Left forelimb (tissue), 1 donor: ENCODE results near the gene GPR132.

Experiments used
- DNase-seq: peaks from one replicate; pipeline ENCODE4 v3.0.0-alpha.2; 2018; ENCODE audit warnings: low spot score

GPR132 gene

DNA sequence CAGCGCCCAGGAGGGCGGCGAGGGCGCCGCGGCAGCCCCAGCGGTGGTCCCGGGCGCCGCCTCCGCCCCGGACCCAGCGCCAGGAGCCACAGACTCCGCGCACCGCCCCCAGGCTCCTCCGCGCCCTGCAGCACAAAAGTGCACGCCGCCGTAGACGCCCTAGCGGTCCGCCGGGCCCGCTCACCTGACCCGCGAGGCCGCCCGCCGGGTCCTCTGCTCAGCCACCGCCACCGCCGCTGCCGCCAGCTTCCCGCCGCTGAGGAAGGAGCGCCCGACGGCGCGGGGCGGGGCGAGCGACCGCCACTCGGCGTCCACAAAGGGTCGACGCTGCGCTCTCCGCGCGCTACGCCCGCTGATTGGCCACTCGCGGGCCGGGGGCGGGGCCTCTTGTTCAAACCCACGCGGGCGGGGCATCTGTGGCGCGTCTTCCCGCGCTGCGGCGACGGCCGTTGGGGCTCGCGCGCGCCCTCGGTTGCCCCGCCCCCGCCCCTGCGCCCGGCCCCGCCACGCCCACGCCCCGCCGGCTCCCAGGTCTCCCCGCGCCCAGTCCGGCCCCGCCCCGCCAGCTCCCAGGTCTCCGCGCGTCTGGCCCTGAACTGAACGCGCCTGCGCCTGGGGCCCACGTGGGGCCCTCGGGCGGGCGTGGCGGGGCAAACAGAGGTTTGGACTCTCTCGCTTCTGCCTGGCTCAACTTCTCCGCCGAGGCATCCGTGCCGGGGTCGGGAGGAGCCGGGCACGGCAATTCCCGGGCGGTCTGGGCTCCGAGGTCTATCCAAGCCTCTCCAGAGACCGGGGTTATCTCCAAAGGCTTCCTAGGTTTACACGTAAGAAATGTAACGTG is 44.2 kb downstream of the GPR132 start, which contains the start of gene CDCA4:
Gene CDCA4, minus strand, starts transcription at position 269 of the 841 bp plus-strand sequence. CDS start 9,154 bp downstream, outside the sequence.
- DNase-seq = peak; percentile 99

DNA sequence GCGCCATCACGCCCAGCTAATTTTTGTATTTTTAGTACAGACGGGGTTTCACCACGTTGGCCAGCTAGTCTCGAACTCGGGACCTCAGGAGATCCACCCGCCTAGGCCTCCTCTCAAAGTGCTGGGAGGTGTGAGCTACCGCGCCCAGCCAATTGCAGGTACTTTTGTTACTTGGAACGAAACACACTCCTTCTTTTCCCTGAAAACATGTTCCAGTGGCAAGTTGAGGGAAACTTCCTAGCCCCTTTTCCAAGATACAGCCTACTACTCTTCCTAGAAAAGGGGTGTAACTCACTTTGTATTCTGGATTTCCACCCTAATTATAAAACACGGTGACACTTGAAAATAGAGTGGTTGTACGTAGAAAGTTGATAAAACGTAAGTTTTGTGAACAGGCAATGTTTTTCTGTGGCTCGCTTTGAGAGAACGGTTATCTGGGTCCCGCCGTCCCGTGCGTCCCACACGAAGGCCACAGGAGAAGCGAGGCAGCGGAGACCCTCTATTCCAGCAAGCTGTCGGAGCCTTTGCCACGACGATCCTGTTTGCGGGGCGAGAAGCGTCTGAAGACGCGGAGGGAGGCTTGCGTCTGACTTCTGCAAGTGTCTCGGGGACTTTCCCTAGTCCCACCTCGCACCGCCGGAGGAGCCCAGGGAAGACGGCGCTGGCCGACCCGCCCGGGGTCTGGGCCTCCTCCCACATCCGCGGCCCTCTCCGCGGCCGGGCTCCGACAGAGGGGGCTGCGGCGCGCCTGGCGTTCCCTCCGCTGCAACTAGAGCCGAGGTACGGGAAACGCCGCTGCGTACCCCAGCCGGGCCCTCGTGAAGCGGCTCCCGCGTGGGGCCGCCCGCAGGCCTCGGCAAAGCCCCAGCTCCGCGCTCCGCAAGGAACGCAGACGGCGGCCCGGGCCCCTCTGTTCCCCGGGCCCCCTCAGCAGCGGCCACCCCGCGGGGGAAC is 45.1 kb downstream of the GPR132 start:
- DNase-seq = peak; percentile 77

DNA sequence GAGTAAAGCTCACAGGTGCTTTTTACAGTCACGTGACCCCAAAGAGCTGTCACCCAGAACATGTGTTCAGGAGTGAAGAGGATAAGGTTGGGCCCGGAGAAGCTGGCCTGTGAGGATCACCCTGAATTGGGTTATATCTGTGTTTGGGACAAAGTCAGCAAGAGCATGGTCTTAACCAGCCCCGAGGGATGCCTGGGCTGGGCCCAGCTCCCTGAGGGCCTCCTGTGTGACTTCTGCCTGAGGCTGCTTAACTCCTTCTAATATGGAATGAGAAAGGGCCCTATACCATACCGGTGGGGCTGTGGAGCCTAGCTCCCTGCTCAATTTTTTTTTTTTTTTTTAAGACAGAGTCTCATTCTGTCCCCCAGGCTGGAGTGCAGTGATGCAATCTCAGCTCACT is 46.8 kb downstream of the GPR132 start:
- DNase-seq = no peak

DNA sequence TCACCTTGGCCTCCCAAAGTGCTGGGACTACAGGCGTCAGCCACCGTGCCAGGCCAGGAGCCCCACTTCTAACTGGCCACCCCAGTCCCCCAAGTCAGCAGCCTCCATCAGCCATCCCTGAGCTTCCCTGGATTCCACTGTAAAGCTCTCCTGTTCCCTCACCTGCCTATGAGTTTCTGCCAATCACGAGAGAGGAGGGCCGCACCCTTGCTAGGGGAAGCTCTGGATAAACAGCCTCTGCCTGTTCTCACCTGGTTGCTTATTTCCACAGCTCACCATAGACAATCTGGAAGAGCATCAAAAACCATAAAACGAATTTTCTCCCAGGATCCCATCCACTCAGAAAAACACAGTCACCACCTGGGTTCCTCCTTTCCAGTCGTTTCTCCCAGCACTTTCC is 49.3 kb downstream of the GPR132 start:
- no peak for DNase-seq

DNA sequence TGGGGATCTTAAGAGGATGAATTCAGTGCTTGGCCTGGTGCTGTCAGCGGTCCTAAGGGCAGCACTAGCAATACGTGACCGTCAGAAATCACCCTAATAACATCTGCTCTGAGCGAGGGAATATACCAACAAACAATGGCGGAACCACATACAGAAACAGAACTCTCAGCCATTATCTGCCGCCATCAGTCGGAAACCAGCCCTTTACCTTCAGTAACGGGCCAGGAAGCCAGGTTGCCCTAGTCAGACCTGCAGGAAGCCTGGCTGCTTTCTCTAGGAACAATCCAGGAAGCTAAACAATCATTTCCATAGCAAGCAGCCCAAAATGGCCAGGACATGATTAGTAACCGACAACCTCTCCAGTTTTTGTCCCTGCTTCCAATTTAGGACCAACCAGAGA is 50.0 kb downstream of the GPR132 start:
- DNase-seq = no peak

DNA sequence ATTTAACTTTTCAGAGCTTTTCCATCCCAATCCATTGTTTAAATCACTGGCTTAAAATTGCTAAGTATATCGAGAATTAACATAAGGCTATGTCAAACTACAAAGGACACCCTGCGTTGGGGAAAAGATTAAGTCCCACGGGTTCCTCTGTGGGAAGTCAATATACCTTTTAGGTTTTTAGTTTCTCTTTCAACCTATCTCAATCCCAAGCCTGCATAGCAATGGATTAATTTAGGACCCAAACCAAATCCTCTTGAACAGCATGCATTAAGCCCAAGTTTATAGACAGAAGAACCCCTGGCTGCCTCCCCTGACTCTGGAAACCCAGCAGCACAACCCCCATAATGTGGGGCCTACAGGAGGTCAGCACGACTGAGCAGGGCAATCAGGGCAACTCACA is 50.6 kb downstream of the GPR132 start:
- no peak for DNase-seq

DNA sequence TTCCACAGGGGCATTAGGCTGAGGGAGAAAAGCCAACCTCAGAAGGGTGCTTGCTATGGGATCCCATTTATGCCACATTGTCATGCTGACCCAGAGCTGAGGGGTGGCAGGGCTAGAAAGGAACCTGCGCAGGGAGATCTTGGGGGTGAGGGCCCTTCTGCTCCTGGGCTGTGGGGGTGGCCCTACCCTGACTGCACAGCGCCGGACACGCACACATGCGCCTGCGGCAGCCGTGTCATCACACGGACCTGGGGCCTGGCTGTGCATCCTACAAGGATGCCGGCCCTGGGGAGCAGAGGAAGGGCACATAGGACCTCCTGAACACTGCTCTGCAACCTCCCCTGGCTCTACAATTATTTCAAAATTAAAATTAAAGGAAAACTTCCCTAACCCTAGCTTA is 51.2 kb downstream of the GPR132 start:
- no peak for DNase-seq

DNA sequence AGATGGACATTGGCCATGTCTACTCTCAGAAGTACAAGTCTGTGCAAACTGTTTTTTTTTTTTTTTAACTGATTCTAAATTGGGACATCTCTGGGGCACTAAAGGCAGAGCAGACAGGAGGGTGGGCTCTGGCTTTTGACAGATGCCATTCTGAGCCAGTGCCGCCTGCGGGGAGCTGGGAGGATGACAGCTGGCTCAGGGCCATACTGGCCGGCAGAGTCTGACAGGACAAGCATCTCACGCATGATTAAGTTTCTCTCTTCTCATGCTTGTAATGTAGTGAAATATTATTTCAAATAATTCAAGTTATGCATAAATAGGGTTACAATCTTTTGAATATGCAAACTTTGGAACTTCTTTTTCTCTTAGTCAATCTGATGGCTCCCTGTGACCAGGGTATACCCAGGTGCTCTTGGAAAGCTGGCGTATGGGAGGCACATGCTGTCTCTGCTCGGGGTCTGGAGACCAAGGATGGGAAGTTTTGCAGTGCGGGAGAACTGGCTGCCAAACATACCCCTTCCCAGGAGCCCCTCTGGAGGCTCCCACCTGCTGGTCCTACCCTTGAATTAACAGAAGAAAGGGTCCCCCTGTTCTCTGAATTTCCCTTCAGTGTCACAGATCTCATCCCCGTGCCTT is 52.0 kb downstream of the GPR132 start:
- DNase-seq = no peak

DNA sequence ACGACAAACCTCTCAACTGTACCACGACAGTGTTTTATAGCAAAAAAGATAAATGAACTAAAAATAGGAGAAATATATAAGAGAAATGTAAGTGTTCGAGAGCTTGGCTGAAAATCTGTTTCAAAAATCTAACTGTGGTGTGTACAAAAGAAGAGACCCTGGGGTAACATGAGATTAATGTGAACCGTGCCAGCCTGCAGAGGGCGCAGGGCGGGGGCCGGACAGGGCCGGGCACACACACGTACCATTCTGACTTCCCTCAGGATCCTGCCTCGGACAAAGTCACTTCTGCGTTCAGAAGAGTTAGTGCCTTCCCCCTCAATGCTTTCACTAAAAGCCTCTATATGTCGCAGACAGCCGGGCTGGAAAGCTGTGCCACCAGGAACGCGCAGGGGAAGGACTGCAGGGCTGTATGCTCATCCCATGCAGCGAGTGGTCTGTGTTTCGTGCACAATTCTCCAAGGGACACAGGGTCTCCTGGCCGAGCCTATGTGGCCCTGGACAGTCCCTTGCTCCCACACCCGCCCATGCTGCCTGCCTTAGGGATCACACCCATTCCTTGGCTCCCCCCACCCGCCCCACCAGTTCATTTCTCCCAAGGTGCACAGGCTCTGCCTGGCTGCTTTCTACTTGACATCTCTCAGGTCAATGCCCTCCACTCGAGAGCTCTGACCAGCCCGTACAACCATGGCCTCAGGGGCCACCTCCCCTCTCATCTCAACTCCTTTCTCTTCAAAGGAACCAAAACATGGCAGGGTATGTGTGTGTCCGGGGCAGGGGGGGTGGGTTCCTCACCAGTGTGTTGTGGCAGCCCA is 52.9 kb downstream of the GPR132 start:
- no peak for DNase-seq

DNA sequence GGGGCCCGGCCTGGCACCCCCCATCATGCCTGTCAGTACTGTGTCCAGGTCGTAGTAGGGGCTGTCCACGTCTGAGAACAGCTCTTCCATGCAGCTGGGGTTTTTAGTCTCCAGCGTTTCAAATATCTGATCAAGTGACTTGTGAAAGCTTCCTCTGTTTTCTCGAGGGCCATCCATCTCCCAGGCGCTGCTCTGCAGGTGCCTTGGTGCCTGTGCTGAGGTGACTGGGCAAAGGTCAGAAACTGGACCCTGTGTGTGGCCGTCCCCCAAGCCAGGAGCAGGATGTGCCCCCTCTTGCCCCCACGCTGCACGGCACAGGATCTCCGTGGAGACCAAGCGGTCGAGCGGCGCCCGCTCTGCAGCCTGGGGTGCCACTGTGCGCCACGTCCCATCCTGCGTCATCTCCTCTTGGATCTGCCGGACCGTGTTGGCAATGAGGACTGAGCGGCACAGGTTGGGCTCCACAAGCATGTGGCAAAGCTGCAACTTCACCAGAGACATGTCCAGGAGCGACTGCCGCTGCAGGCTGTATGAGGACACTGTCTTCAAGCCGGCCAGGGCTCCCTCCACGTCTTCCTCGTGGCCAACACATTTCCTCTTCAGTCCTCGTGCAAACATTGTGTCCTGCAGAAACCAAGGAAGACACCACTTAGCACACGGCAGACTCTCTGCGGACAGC is 53.8 kb downstream of the GPR132 start:
- DNase-seq = no peak

DNA sequence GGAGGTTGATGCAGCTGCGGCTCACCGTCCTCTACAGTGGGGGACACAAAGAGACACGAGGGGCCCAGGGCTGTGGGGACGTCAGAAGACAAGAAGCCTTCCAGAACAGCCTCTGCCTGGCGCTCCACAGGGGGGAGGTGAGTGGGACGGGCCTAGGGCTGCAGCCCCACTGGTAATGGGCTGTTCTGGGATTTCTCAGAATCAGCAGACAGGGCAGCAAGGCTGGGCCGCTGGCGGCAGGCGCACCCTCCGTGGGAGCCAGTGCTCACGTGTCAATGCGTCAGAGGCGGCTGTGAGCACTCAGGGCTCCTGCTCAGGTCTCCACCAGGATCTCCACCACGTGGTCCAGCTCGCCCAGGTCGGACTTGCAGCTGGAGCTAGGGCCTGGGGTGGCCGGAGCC is 54.3 kb downstream of the GPR132 start:
- no peak for DNase-seq

DNA sequence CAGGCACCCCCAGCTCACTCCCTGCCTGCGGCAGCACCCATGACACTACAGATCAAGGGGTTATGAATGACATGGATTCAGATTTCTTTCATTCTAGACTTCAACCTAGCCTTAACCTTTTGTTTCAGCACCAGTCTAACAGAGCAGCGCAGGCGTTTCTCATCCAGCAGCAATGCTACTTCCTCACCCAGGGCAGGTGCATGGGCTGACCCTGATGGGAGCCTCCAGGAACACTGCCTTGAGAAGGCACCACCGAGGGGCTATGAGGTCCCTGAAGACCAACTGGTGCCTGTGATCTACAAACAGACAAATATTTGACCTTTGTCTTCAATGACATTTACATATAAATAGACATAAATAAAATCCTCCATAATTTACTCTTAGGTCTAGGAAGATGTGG is 55.1 kb downstream of the GPR132 start:
- DNase-seq = no peak

DNA sequence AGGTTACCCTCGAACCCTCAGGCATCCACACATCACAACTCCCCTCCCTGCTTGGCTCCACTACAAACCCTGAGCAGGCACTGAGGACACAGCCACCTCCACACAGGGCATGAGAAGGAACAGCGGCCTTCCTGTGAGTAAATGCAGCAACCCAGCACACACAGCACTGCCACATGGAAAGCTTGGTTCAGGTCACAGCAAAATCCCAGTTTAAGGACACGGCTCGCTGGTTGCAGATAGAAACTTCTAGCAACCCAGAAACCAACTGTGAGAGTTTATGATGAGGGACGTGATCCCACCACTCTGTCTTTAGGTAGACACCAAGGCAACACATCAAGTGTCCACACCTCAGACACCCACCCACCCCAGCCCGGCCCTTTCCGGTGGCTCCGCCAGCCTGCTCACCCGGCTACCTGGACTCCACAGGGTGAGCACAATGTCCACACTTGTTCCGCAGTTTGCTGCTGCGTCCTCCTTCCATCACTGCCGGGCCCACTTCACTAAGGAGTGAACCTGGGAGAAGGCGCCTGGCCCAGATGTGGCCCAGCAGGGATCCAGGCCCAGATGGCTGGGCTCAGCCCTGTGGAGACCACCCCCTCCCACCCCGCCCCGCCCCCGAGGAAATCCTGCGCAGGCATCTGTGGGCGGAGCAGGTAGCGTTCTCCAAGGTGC is 57.5 kb downstream of the GPR132 start:
- no peak for DNase-seq

DNA sequence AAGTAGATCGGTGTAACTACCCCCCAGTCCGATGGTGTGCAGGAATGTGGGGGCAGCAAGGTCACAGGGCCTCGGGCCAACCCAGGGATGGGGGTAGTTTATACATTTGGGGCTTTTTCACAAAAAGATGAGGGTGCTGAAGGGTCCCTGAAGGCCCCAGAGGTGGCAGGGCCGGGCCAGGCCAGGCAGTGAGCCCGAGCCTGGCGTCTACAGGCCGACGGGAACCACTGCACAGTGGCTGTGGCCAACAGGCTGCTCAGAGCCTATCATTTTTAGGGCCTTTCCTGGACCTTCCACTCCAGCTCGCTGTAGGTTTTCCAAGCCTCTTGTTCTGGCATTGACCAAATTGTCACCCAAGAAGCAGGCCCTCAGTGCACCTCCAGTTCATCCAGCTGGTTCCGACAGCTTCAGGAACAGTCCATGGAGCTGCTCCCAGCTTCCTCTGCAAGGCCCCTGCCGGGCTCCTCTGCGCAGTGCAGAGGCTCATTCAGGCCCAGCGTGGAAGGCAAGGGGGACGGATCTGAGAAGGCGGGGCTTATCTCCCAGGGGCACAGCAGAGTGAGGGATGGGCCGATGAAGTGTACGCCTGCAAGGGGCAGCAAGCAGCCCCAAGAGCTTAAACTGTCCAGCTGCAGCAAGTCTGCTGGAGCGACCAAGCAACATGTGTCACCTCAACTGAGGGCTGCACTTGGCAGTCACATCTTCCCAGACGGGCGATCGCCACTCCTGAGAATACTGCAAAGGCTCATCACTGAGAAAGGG is 58.2 kb downstream of the GPR132 start:
- DNase-seq = no peak

DNA sequence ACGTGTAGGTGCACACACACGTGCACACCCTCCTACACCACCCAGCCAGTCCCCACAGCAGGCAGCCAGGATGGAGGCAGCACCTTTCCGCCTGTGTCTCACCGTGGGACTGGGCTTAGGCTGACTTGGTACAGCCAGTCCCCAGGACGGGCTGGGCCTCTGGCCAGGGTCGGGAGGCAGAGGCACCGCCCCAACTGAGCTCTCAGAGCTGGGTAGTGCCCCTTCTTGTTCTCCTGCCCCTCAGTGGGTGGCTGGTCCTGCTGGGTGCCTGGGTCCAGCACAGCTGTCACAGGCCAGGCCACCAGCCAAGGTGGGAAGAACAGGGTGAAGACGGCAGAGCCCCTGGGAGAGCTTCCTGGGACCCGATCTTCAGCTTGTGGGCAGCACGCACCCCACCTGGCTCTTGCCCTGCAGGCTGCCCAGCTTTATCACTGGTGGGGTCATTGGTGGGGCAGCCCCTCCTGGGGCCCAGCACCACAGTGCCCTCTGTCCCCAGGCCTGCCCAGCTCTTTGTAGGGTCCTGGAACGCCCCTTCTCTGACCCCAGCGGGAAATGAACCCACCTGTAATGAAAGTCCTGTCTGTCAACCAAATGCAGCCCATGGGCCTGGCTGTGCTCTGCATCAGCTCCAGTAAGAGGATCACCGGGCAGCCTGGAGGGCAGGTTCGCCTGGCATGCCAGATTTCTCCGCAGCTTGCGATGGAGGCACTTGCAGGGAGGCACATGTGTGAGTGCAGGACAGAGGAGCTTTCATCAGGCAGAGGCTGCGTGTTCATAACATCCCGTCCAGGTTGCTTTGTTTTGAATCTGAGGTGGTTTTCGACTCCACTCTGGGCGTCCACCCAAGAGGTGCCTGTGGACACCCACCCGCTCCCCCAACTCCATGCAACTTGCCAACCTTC is 59.0 kb downstream of the GPR132 start:
- peak; percentile 52 for DNase-seq

DNA sequence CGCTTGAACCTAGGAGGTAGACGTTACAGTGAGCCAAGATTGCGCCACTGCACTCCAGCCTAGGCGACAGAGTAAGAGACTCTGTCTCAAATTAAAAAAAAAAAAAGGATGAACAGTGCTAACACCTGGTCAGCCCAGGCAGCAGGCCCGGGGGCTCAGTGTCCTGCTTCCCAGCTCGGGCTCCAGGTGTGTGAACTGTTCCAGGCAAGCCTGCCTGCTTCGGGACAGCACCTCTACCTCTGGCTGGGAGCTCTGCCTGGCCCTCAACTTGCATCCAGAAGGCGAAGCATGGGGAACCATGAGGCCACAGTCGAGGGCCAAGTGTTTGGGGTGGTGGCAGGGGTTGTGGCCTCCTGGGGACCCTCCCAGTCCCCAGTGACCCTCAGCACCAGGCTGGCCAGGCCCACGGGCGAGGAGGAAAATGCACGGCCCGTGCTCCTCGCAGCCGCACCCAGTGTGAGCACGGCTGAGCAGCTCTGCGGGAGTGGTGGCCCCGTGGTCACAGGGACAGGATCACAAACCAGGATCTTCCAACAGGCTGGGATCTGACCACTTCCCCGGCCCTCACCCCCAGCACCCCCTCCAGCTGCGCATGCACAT is 59.8 kb downstream of the GPR132 start:
- DNase-seq = peak; percentile 45
